AG04449 (cell line): ENCODE data around the gene SPEG.

ENCODE experiments used
- CTCF ChIA-PET: fragments of 350-600 bp; formaldehyde crosslinking; extraction: SDS; loops from one replicate; lab custom pipeline; 2021; ENCODE audit warnings: antibody characterized with exemption; lab: Yijun Ruan, JAX
- POLR2A ChIA-PET: fragments of 400-600, 350-600 bp; formaldehyde crosslinking; extraction: SDS; loops from one replicate; lab custom pipeline; 2020; ENCODE audit warnings: antibody characterized with exemption, inconsistent platforms; lab: Yijun Ruan, JAX
- DNase-seq: peaks from one replicate; pipeline ENCODE4 v3.0.0-alpha.2; 2010; ENCODE audit warnings: low read depth, low spot score
- H3K4me3 ChIP-seq: 2 replicates; pipeline ENCODE4 v1.5.1; 2011; ENCODE audit warnings: low read depth, mild to moderate bottlenecking, control low read depth, low read length
- CTCF ChIP-seq: IDR thresholded peaks from one replicate; pipeline ENCODE4 v1.5.1; 2011; ENCODE audit warnings: mild to moderate bottlenecking, moderate library complexity, low read length, control low read depth, inconsistent platforms; ENCODE audit not compliant: insufficient read depth; ENCODE audit errors: missing control alignments

SPEG gene

GRCh38 chr2:219477815-219478214, 43.2 kb downstream of the SPEG start:
- no peak for DNase-seq
- CTCF ChIA-PET = interaction anchor here (1.0 to 21.1 kb wide), 12 partner anchors 10 to 212 kb away, joined by 4 to 513 read pairs (median 17); partner anchors contain the start of gene GMPPA
- TF ChIP-seq CTCF = no peak
- H3K4me3 ChIP-seq = no peak overlapping the region
- POLR2A ChIA-PET = no interaction called here

GRCh38 chr2:219478916-219479315, 44.3 kb downstream of the SPEG start:
- CTCF ChIA-PET = interaction anchor here (0.9 to 21.1 kb wide), 6 partner anchors 10 to 76 kb away, joined by 3 to 513 read pairs (median 178); partner anchors contain the start of gene GMPPA
- H3K4me3 ChIP-seq = no peak overlapping the region
- no peak for DNase-seq
- TF ChIP-seq CTCF = no peak
- POLR2A ChIA-PET = no interaction called here

- DNase-seq = no peak
- no peak overlapping the region for H3K4me3 ChIP-seq
- ChIA-PET POLR2A (no interaction called here), CTCF (interaction anchor here (13.2 to 21.1 kb wide), 3 partner anchors 11 to 77 kb away, joined by 177 to 513 read pairs (median 178); partner anchors contain the start of gene GMPPA)
- no peak for TF ChIP-seq CTCF
Measured at GRCh38 chr2:219480004-219480403, 45.4 kb downstream of the SPEG start.

- CTCF ChIA-PET = interaction anchor here (0.8 to 21.1 kb wide), 14 partner anchors 5 to 207 kb away, joined by 3 to 513 read pairs (median 5); partner anchors contain the start of gene GMPPA
Measured at GRCh38 chr2:219482674-219483405, 48.2 kb downstream of the SPEG start.

GRCh38 chr2:219483451-219484342, 49.1 kb downstream of the SPEG start:
- POLR2A ChIA-PET = interaction anchor here (1.8 kb wide), 1 partner anchor 11 kb away, joined by 5 read pairs; no protein-coding TSS in a partner anchor

More at GRCh38 chr2:219482674-219483405, 48.2 kb downstream of the SPEG start:
- no peak for TF ChIP-seq CTCF
- no peak for DNase-seq
- POLR2A ChIA-PET = interaction anchor here (1.1 to 1.8 kb wide), 2 partner anchors 10 to 12 kb away, joined by 4 to 5 read pairs; no protein-coding TSS in a partner anchor
- no peak overlapping the region for H3K4me3 ChIP-seq

More at GRCh38 chr2:219483451-219484342, 49.1 kb downstream of the SPEG start:
- CTCF ChIA-PET = interaction anchor here (1.1 to 21.1 kb wide), 7 partner anchors 6 to 206 kb away, joined by 3 to 513 read pairs (median 6); partner anchors contain the start of gene GMPPA
- DNase-seq = no peak
- H3K4me3 ChIP-seq = no peak overlapping the region
- no peak for TF ChIP-seq CTCF
